ENCODE measurements around the gene BRSK2.

BRSK2 gene

DNA sequence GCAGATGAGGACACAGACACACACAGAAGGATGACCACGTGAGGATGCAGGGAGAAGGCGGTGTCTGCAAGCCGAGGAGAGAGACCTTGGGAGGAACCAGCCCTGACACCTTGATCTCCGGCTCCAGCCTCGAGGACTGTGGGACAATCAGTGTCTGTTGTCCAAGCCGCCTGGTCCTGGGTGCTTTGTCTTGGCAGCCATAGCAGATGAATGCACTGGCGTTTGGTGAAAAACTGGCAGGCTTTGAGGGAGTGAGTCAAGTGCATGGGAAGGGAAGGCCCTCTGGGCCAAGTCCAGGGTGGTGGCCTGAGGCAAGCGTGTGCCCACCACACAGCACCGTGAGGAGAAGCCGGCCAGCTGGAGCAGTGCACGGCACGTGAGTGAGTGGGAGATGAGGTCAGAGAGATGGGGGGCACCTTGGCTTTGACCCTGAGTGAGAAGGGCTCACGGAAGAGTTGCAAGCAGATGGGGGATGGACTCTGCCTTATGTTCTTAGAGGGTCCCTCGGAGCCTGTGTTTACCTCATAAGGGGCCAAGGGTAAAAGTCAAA lies 12.4 kb upstream of the BRSK2 start:
- DNase-seq = no peak

DNA sequence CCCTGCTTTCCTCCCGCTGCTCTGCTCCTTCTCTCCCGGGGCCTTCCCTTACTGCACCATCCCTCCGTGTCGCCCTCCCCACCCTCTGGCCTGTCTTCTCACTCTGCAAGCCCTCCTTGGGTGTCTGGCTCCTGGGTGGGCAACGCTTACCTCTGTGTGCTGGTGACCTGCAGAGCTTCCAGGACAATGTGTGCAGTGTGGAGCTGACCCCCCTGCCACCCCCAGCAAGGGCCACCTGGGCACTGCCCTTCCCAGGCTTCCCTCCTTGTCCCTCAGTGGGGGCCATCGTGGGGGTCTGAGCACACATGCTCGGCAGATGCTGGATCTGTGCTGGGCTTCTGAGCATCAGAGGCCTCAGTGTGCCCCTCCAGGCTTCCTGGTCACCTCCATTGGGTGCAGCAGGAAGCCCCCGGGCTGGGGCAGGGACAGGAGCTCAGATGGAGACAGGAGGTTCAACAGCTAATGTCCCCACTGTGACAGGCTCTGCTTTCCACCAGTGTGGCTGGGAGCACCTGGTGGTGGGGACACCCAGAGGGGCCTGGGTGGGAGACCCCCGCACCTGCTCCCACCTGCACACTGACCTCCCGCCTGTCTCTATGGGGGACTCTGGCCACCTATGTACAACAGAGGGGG lies 7.8 kb upstream of the BRSK2 start:
- no peak for DNase-seq

GRCh38 chr11:1382429-1382828 lies 7.3 kb upstream of the BRSK2 start:
- DNase-seq = peak; percentile 5

DNA sequence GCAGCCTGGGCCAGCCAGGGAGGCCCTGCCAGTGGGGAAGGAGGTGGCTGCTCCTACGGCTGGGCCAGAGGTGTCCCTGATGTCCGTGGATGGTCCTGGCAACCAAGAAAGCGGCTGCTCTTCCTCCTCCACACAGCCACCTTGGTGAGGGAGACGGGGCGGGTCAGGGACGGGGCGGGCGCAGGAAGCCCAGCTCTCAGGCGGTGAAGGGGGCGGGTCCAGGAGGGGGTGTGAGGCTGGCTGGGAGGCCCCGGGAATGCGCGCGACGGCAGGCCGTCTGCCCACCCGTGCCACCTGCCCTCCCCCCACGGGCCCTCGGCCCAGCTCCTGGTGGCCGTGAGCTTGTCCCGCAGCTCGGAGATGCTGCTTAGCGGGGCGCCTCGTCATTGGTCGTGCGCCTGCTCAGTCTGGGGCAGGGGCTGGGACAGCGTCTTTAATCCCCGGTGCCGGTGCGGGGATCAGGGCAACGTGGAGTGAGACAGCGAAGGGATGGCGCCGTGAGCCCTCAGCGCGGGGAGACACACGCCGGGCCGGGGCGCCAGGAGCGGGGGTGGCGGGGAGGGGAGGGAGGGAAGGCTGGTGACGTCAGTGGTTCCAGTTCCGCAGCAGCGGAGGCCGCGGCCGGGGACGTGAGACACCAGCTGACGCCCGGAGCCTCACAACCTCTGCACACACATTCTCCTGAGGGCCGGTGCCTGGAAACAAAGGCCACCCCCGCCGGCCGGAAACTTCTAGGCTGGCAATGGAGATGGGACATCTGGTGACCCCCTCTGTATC lies 6.7 kb upstream of the BRSK2 start:
- peak; percentile 84 for DNase-seq

GRCh38 chr11:1384199-1384970 lies 5.3 kb upstream of the BRSK2 start:
- DNase-seq = no peak

- DNase-seq = no peak
Observed at GRCh38 chr11:1387521-1387920, 2.2 kb upstream of the BRSK2 start.

GRCh38 chr11:1387961-1388762 lies 1.6 kb upstream of the BRSK2 start:
- DNase-seq = no peak

DNA sequence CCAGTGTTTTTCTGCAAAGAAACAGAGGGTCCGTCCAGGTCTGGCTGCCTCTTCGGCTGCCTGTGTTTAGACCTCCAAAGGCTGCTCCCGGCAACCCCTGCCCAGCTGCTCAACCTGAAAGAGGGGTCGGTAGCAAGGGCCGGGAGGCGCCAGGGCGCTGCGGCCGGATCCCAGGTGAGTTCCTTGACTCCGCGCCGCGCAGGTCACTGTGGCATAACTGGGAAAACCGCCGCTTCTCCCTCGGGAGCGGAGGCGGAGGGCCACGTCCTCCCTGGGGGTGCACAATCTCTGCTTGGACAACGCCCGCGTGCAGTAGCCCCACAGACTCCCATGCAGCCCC lies 1.0 kb upstream of the BRSK2 start:
- no peak for DNase-seq

- DNase-seq = peak; percentile 97
Observed at GRCh38 chr11:1389103-1389931, 417 bp upstream of the BRSK2 start.

DNA sequence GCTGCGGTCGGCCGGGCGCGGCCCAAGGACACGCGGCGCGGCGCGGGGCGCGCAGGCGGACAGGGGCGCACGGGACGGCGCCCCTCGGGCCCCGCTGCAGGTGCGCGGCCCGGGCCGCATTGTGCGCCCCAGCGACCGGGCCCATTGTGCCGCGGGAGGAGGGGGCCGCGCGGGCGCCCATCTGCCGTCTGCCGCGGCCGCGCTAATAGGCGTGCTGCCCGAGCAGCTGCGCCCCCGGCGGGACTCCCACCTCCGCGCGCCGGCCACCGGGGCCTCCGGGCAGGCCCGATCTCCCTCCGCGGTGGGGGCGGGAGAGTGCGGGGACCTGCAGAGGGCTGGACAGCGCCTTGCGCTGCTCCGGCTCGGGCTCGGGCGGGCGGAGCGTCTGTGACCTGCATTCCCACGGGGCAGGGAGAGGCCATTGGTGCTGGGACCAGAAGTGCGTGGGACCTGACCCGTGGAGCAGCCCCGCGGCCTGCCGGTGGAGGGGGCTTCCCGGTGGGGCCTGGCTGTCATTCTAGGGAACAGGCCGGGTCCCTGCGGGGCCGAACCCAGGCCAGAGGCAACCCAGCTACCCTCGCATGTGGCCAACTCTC lies 933 bp downstream of the BRSK2 start:
- no peak for DNase-seq

GRCh38 chr11:1391165-1392075 lies 1.7 kb downstream of the BRSK2 start:
- no peak for DNase-seq

DNA sequence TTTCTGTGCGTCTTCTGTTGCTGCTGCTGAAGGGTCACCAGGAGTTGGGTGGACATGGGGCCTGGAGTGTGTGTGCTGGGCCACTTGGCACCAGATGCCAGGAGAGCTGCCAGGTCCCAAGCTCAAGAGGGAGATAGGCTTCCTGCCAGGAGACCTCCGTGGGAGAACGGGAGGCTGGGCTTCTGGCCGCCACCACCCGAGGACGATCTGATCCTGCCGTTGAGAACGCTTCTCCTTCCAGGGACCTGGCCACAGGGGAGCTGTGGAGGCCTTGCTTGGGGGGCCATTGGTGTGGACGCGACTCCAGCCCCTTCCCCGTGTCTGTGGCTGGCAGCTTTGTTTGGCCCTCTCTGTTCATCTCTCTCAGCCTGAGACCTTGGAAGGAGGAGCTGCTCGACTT lies 2.4 kb downstream of the BRSK2 start:
- DNase-seq = no peak

DNA sequence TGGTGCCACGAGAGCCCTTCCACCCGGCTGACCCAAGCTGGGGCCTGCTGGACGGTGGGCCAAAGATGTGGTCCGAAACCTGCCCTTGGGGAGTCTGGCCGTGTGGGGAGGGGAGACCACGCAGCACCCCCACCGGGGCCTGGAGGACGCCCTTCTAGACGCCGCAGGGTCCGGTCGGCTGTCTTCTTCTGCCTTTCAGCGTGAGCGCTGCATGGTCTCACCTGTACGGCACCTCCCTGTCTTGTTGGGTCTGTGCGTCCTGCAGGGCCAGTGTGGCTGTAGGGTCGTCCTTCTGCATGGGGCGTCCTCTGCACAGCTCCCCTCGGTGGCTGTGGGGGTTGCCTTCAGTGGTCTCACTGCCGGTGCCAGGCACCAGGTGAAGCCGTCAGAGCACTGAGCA lies 2.8 kb downstream of the BRSK2 start:
- DNase-seq = no peak

- DNase-seq = no peak
Observed at GRCh38 chr11:1393038-1393710, 3.4 kb downstream of the BRSK2 start.

DNA sequence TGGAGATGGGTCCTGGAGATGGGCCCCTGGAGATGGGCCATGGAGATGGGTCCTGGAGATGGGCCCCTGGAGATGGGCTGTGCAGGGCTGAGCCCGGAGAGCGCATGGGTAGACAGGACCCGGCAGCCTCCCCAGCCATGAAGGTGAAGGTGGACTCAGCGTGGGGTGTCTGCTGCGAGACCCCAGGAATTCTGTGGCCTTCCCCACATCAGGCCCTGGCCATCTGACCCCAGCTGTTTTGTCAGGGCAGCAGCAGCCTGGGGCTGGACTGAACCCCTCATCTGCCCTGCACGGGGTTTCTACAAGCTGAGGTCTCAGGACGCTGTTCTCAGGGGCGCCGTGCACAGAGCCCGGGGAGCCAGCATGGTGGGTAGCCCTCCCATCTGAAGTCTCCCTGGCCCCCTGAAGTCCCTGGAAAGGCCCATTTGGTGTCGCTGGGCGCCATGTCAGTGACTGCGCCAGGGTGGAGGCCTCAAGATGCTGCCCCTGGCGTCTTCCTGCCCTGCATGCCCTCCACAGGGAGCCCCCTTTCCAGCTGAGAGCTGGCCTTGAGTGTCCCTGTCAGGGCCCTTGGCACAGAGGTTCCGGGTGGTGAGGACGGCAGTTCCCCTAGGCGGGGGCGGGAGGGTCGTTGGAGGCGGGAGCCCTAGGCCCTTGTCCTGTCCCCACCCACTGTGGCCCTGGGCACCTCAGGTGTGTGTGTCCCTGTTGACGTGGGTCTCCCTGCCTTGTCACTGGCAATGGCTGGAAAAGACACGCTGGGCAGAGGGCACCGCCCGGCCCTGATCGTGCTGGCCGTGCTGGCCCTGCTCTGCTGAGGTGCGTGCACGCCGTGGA lies 5.4 kb downstream of the BRSK2 start:
- no peak for DNase-seq

DNA sequence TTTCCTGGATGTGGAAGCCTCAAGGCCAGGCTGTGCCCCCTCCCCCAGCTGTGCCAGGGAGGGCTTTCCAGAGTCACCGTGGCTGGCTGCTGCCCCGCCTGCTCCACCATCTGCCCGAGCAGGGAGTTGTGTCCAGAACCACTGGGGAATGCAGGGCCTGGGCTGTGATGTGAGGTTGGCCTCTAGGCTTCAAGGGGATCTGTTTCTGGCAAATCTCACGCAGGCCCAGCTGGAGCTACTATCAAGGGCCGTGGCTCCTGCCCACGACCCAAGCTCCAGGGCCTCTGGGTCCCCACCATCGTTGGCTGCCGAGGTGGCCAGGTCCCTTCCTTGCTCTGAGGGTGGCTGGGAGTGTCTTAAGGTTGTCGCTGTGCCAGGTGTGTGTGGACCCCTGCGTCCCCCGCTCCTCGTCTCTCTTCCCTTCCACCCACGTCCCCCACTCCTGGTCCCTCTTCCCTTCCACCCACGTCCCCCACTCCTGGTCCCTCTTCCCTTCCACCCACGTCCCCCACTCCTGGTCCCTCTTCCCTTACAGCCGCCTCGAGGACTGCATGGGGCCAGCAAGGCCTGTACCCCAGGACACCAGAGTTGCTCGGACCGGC lies 6.1 kb downstream of the BRSK2 start:
- no peak for DNase-seq

GRCh38 chr11:1396375-1396841 lies 6.7 kb downstream of the BRSK2 start:
- DNase-seq = no peak

DNA sequence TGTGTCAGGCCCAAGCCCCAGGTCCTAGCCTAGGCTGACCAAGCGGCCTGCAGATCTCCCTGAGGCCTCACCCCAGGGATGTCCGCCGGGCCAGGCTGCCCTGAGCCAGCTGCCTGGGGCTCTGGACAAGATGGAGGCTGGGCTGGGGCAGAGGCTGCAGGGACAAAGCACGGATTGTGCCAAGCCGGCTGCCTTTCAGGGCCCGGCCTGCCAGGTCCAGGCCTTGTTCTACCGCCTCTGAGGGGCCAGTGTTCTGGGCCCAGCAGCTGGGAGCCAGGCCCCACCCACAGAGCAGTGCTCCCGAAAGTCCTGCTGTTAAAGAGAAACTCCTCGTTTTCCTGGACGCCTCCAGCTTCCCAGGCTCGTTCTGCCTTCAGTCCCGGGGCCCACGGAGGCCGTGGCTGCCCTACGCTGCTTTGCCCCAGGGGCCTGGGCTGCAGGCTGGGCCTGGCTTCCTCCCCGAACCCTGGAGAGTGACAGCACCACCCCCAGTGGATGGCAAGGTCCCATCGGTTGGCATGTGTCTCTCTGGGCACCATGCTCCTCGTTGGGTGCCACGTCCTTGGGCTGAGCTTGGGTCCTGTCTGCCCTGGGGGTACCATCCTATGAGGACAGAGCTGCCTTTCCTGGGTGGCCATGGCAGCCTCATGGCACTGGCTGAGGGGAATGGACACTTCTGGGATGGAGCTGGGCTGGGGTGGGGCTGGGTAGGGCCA lies 7.6 kb downstream of the BRSK2 start:
- no peak for DNase-seq
